Ishikawa (cell line): ENCODE data around the gene GPR39.

ENCODE experiments used
- CEBPB ChIP-seq: IDR thresholded peaks from 2 replicates; pipeline ENCODE4 v1.6.1; 2012
- CREB1 ChIP-seq: IDR thresholded peaks from 2 replicates; pipeline ENCODE4 v1.6.1; 2012; ENCODE audit warnings: low read depth
- EGR1 ChIP-seq: IDR thresholded peaks from 2 replicates; pipeline ENCODE4 v1.6.1; 2012
- EP300 ChIP-seq: IDR thresholded peaks from 2 replicates; pipeline ENCODE4 v1.6.1; 2012; ENCODE audit warnings: borderline replicate concordance
- FOXM1 ChIP-seq: IDR thresholded peaks from 2 replicates; pipeline ENCODE4 v1.6.1; 2012; ENCODE audit warnings: low read depth, borderline replicate concordance
- MAX ChIP-seq: IDR thresholded peaks from 2 replicates; pipeline ENCODE4 v1.6.1; 2012
- NFIC ChIP-seq: IDR thresholded peaks from 2 replicates; pipeline ENCODE4 v1.6.1; 2012
- RAD21 ChIP-seq: IDR thresholded peaks from 2 replicates; pipeline ENCODE4 v1.6.1; 2012; ENCODE audit warnings: low read depth
- REST ChIP-seq: IDR thresholded peaks from 2 replicates; pipeline ENCODE4 v1.6.1; 2012; ENCODE audit warnings: low read depth, mild to moderate bottlenecking
- TAF1 ChIP-seq: IDR thresholded peaks from 2 replicates; pipeline ENCODE4 v1.6.1; 2012; ENCODE audit warnings: low read depth, mild to moderate bottlenecking
- TCF12 ChIP-seq: IDR thresholded peaks from 2 replicates; pipeline ENCODE4 v1.6.1; 2012; ENCODE audit warnings: low read depth
- TEAD4 ChIP-seq: IDR thresholded peaks from 2 replicates; pipeline ENCODE4 v1.6.1; 2012
- USF1 ChIP-seq: IDR thresholded peaks from 2 replicates; pipeline ENCODE4 v1.6.1; 2012
- YY1 ChIP-seq: IDR thresholded peaks from 2 replicates; pipeline ENCODE4 v1.6.1; 2012; ENCODE audit warnings: low read depth

GRCh38 chr2:132424526-132425121 lies 8.0 kb downstream of the GPR39 start:
- no peak for TF ChIP-seq MAX
- TF ChIP-seq RAD21: no peak
- no peak for TF ChIP-seq TAF1
- no peak for TF ChIP-seq YY1
- no peak for TF ChIP-seq EP300
- TF ChIP-seq USF1: no peak
- no peak for TF ChIP-seq REST
- no peak for TF ChIP-seq EGR1
- no peak for TF ChIP-seq TCF12
- no peak for TF ChIP-seq FOXM1
- TF ChIP-seq TEAD4: no peak
- no peak for TF ChIP-seq NFIC
- no peak for TF ChIP-seq CREB1
- no peak for TF ChIP-seq CEBPB
